ENCODE results near the gene IKZF2. TPM values are rescaled to one million over a fixed set of nuclear protein-coding genes. Genes with fewer than 3 reads are reported as not detected.

The IKZF2 gene
- total RNA-seq, 1 donor from 2014 or later: 21.9 TPM

DNA sequence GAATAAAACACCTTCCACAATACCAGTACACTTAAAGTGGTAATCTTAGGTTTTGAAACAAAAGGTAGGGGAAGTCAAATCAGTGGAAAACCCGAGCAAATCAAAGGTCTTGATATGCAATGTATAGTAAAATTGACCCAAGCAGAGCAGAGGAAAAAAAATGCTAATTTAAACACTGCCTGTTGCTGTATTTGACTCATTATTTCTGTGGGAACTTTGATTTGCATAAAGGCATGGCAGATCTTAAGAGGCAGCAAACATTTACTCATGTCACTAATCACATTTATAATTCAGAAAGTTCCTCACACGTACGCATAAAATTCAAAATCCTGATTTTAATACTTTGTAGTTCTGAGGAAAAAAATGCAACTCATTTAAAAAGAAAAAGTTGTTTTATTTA lies 64.4 kb downstream of the IKZF2 start:
- no peak for DNase-seq (ENCODE audit: low spot score, unreplicated experiment)
- TF ChIP-seq, protein P1, sequence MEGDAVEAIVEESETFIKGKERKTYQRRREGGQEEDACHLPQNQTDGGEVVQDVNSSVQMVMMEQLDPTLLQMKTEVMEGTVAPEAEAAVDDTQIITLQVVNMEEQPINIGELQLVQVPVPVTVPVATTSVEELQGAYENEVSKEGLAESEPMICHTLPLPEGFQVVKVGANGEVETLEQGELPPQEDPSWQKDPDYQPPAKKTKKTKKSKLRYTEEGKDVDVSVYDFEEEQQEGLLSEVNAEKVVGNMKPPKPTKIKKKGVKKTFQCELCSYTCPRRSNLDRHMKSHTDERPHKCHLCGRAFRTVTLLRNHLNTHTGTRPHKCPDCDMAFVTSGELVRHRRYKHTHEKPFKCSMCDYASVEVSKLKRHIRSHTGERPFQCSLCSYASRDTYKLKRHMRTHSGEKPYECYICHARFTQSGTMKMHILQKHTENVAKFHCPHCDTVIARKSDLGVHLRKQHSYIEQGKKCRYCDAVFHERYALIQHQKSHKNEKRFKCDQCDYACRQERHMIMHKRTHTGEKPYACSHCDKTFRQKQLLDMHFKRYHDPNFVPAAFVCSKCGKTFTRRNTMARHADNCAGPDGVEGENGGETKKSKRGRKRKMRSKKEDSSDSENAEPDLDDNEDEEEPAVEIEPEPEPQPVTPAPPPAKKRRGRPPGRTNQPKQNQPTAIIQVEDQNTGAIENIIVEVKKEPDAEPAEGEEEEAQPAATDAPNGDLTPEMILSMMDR (IDR thresholded peaks at IDR 0.05; ENCODE audit: unreplicated experiment): no peak
- H3K4me1 Mint-ChIP-seq (ENCODE audit: low read depth): peaks cover 10% of the 10 kb centered on the region
- H3K36me3 Mint-ChIP-seq (ENCODE audit: insufficient read depth): no peaks in the 10 kb centered on the region
- no peak overlapping the region for H3K27ac Mint-ChIP-seq
- no peak overlapping the region for H3K4me3 Mint-ChIP-seq (ENCODE audit: low read depth)
- H3K27me3 Mint-ChIP-seq: no peaks in the 10 kb centered on the region
- no peaks in the 10 kb centered on the region for H3K9me3 Mint-ChIP-seq (ENCODE audit: low read depth)

DNA sequence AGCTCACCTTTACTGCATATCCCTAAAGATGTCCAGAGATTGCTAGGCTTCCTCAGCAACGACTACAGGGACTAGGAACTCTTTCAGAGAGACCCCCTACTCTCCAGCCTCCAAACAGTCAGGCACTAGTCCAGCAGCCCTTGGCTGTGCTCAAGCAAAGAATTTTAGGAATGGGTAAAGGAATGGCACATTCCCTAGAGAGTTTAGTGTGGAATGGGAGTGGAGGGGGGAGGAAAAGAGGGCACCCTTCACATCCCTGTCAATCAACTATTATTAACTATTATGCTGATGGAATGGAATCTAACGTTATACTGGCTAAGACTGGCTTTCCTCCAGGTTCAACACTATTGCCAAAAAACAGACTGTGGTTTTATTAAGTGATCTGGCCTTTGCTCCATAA lies 64.8 kb downstream of the IKZF2 start:
- Mint-ChIP-seq H3K4me1 (ENCODE audit: low read depth) (peaks cover 10% of the 10 kb centered on the region), H3K9me3 (ENCODE audit: low read depth) (no peaks in the 10 kb centered on the region), H3K27ac (peak overlapping the region; percentile 12), H3K27me3 (no peaks in the 10 kb centered on the region), H3K4me3 (ENCODE audit: low read depth) (no peak overlapping the region), H3K36me3 (ENCODE audit: insufficient read depth) (no peaks in the 10 kb centered on the region)
- TF ChIP-seq, protein P1 (IDR thresholded peaks at IDR 0.05; ENCODE audit: unreplicated experiment): no peak
- DNase-seq (ENCODE audit: low spot score, unreplicated experiment): no peak

DNA sequence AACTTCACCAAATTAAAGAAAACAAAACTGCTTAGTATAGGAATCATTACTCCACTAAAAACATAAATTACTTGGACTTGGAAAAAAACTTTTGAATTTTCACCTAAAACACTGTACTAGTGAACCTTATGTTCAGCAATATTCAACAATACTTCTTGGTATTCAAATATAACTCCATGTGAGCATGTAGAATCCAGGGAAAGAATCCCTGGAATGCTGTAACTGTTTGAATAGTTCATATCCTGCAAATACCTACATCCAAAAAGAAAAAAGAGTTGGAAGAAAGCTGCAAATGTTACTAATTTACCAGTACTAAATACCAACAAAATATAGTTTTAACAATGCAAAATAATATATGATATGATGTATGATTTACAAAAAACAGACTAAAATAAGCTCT lies 65.4 kb downstream of the IKZF2 start:
- TF ChIP-seq, protein P1 (IDR thresholded peaks at IDR 0.05; ENCODE audit: unreplicated experiment): no peak
- Mint-ChIP-seq H3K4me1 (ENCODE audit: low read depth) (peaks cover 9% of the 10 kb centered on the region), H3K9me3 (ENCODE audit: low read depth) (no peaks in the 10 kb centered on the region), H3K27ac (no peak overlapping the region), H3K27me3 (no peaks in the 10 kb centered on the region), H3K4me3 (ENCODE audit: low read depth) (no peak overlapping the region), H3K36me3 (ENCODE audit: insufficient read depth) (no peaks in the 10 kb centered on the region)
- DNase-seq (ENCODE audit: low spot score, unreplicated experiment): no peak

DNA sequence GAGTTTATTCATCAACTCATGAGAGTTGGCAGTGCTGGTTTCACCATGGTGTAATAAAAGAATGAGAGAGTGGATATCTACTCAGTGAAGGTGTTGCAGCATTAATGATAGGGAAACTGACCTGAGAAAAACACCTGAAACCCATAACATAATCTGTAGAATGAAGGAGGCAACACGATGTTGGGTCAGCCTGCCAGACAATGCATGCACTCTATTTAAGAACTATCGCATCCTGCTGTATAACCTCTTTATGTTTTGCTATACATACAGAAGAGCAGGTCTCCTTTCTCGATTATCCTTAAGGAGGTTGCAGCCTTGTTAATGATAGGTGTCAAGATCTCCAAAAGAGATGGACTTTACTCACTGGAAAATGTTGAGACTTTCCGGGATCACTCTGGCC lies 65.9 kb downstream of the IKZF2 start:
- Mint-ChIP-seq H3K9me3 (ENCODE audit: low read depth) (no peaks in the 10 kb centered on the region), H3K36me3 (ENCODE audit: insufficient read depth) (no peaks in the 10 kb centered on the region), H3K27me3 (no peaks in the 10 kb centered on the region), H3K4me1 (ENCODE audit: low read depth) (peaks cover 9% of the 10 kb centered on the region), H3K27ac (no peak overlapping the region), H3K4me3 (ENCODE audit: low read depth) (no peak overlapping the region)
- DNase-seq (ENCODE audit: low spot score, unreplicated experiment): no peak
- TF ChIP-seq, protein P1 (IDR thresholded peaks at IDR 0.05; ENCODE audit: unreplicated experiment): no peak

DNA sequence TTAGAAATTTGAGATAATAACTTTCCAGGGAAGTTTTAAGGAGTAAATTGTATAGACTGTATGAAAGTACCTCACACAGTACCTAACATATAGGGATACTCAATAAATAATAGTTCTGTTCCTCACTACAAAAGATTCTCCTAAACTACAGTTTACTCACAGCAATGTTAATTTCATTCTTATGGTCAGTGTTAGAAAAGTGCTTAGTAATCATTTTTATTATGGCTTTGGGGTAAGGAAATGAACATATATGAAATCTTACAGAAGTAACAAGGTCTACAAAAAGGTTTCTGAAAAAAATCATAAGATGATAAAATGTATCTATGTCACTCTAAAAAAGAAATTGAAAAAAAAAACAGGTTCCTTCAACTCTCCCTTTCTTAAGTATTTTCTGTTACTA lies 67.2 kb downstream of the IKZF2 start:
- Mint-ChIP-seq H3K4me3 (ENCODE audit: low read depth) (no peak overlapping the region), H3K4me1 (ENCODE audit: low read depth) (peaks cover 9% of the 10 kb centered on the region), H3K27ac (no peak overlapping the region), H3K36me3 (ENCODE audit: insufficient read depth) (no peaks in the 10 kb centered on the region), H3K9me3 (ENCODE audit: low read depth) (no peaks in the 10 kb centered on the region), H3K27me3 (no peaks in the 10 kb centered on the region)
- no peak for DNase-seq (ENCODE audit: low spot score, unreplicated experiment)
- TF ChIP-seq, protein P1 (IDR thresholded peaks at IDR 0.05; ENCODE audit: unreplicated experiment): no peak
